NCI-H2081 (cell line): Measurements from ENCODE around the gene RGCC.
"Not testable (repeated sequence)": the region's sequence is repeated elsewhere in the genome, so short reads cannot be mapped to it uniquely, and the experiment has no call there.

Experiments used
- DNase-seq, 2 experiments: peaks; one replicate each; lab custom pipeline; 2025; lab: John Stamatoyannopoulos, UW

The RGCC gene

DNA sequence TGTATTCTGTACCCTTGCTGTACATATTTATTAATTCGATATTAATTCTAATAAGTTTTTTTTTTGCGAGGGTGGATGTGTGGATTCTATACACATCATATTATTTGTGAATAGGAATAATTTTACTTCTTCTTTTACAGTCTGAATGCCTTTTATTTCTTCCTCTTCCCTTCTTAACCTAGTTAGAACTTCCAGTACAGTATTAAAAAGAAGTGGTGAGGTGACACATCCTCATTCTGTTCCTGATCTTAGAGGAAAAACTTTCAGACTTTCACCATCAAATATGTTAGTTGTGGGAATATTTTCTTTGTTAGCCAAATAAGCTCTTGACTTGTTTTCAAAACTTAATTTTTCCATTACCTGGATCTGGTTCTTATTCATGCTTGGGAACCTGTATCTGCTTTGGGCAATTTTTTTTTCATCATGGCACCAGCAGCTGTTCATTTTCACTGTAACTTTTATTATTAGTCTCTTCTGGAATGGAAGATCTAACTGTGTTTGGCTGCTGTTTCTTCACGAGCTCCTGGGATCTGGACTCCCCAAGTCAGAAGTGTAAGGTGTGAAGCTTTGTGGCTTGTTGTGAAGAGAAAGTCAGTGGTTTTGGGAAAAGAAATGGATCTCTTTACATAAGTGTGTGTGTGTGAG is 33.1 kb downstream of the RGCC start:
- no peak for DNase-seq

GRCh38 chr13:41491436-41491835 is 34.1 kb downstream of the RGCC start:
- no peak for DNase-seq

DNA sequence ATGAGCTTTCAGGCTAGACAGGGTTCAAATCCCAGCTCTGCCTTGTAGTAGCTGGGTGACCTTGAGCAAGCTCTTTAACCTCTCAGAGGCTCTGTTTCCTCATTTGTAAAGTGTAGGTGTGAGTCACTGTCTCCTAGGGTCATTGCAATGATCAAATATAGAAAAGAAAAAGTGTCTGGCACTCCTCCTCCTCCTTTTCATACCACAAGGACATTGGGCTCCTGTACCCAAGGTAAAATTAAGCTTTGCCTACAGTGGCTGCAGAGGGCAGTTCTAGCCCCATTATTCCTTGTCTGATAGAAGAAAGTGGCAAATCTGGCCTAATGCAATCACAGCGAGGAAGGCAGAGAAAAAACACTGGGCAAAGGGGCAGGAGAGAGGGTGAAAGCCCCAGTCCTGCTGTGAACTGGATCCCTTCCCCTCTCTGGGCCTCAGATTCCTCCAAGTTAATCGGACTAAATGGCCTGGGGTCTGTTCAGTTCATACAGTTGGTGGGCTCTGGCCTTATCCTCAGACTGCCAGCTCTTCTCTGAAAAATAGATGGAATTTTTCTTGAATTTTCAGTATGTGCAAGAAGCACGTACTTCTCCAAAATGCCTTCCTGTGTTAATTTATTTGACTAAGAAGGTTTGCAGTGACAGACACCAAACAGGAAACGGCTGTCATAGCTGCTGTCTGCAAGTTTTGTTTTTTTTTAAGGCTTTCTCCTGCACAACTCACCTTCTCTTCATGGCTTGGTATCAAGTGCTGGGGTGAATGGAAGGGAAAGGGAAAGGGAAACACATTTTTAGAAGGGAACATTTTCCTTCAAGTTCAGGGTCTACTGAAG is 35.3 kb downstream of the RGCC start:
- no peak for DNase-seq

- DNase-seq = no peak
Measured at GRCh38 chr13:41494202-41494601, 36.9 kb downstream of the RGCC start.

GRCh38 chr13:41495044-41495443 is 37.7 kb downstream of the RGCC start:
- no peak for DNase-seq

GRCh38 chr13:41496420-41497234 is 39.3 kb downstream of the RGCC start:
- no peak for DNase-seq

- no peak for DNase-seq
Measured at GRCh38 chr13:41497436-41497835, 40.1 kb downstream of the RGCC start.

DNA sequence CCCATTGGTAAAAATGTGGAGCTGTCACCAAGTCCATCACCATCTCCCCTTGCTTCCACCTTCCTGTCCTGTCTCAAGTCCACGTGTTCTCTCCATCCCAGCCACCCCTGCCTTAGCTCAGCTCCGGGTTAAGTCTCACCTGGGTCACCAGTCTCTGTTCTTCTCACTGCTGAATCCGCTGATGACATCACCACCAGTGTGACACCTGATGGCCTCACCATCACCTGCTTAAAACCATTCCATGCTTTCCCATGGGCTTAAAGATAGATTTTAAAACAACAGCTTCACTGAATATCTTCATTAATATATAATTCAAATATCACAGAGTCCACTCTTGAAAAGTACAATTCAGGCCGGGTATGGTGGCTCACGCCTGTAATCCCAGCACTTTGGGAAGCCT is 42.1 kb downstream of the RGCC start:
- DNase-seq = no peak

DNA sequence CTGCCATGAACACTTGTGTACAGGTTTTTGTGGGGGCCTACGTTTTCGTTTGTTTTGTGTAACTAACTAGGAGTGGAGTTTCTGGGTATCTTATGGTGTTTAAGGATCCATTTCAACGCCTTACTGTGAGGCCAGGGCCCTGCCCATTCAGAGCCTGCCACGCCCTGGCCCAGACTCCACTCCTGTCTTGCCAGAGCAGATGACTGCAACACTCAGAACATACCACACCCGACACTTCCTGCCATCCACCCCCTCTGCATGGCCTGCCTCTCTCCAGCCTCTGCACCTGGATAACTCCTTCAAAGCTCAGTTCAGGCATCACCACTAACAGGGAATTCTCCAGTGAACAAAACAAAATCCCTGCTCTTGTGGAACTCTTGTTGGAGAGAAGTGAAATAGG is 43.2 kb downstream of the RGCC start:
- DNase-seq = no peak

DNA sequence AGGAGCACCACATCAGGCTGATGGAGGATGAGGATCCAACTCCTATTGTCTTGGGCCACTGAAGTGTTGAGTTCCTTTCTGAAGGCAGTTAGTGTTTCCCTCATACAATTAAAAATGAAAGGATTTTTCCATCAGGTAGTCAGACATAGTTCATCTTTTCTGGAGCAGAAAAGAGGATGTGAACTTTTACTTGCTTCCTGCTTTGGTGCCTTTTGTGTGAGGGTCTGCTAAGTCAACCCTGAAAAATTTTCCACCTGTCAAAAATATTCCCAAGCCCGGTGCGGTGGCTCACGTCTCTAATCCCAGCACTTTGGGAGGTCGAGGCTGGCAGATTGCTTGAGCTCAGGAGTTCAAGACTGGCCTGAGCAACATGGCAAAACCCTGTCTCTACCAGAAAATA is 43.9 kb downstream of the RGCC start:
- no peak for DNase-seq

- DNase-seq = no peak
Measured at GRCh38 chr13:41502031-41502430, 44.7 kb downstream of the RGCC start.

- DNase-seq = no peak
Measured at GRCh38 chr13:41502673-41503072, 45.3 kb downstream of the RGCC start.

- no peak for DNase-seq
Measured at GRCh38 chr13:41503356-41503755, 46.0 kb downstream of the RGCC start.

DNA sequence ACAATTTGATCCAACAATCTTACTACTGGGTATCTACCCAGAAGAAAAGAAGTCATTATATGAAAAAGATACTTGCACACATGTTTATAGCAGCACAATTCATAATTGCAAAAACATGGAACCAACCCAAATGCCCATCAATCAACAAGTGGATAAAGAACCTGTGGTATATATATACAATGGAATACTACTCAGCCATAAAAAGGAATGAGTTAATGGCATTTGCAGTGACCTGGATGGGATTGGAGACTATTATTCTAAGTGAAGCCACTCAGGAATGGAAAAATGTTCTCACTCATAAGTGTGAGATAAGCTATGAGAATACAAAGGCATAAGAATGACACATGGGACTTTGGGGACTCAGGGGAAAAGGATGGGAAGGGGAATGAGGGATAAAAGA is 47.3 kb downstream of the RGCC start:
- DNase-seq = not testable (repeated sequence)

- DNase-seq = no peak
Measured at GRCh38 chr13:41505209-41505835, 48.0 kb downstream of the RGCC start.

DNA sequence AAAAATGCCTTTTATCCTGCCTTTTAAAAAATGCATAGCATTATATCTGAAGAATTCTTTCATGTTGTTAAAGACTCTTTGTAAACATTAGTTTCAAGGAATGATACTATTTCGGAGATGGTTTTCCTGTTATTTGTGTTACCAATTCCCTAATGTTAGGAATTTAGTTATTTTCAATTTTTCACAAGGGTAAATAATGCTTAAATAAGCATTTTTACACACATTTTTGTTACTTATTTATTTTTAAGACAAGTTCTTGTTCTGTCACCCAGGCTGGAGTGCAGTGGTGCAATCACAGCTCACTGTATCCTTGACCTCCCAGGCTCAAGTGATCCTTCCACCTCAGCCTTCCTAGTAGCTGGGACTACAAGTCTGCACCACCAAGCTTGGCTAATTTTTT is 49.0 kb downstream of the RGCC start:
- DNase-seq = no peak

DNA sequence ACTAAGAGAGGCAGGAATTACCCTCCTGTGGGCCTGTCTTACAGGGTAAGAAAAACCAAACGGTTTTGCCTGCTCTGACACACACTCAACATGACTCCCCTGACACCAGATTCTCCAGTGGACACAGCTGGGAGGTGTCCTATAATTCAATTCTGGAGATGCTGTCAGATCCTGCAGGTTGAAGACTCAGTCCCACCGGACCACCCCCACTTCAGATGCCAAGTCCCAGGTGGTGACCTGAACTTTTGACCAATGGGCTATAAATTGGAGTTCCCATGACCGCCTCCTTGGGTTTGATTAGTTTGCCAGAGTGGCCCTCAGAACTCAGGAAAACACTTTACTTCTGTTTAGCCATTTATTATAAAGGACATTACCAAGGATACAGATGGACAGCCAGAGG is 52.6 kb downstream of the RGCC start:
- no peak for DNase-seq

DNA sequence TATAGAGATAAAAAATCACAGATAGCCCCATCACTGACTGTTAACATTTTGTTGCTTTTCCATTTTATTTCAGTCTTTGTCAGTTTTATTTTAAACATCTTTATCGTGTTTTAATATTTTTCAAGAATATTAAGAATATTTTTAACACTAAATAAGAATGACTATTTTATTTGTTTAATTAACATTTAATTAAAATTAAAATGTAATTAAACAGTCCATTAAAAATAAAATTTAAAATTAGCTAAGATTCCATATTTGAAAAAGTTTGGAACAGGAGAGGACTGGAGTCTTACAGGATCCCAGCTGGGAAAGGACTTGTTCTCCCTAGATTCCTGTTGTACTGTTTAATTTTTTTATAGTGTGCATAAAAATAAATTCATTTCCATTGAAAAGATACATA is 54.5 kb downstream of the RGCC start:
- no peak for DNase-seq

- DNase-seq = no peak
Measured at GRCh38 chr13:41512441-41512840, 55.1 kb downstream of the RGCC start.

DNA sequence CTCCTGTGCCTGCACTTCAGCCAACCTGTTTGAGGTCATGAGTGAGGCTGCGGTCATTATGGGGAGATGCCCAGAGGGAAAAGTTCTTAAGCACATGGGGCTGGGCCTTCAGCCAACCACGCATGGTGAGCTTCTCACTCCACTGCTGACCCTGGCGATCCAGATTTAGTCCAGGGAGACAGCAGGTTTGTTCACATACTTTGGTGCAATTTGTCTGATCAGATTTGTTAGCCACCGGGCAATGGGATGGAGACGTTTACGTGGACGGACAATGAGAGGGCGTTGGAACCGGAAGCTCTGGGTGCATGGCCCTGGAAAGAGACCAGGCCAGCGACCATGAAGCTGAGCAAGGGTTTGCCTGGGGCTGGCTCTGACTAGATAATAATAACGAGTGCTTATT is 56.2 kb downstream of the RGCC start:
- DNase-seq = no peak

- no peak for DNase-seq
Measured at GRCh38 chr13:41514853-41515395, 57.6 kb downstream of the RGCC start.

GRCh38 chr13:41515491-41516139 is 58.3 kb downstream of the RGCC start:
- no peak for DNase-seq
